Measurements from ENCODE around the gene DNAH6.
"Not testable (repeated sequence)": the region's sequence is repeated elsewhere in the genome, so short reads cannot be mapped to it uniquely, and the experiment has no call there.

The DNAH6 gene

DNA sequence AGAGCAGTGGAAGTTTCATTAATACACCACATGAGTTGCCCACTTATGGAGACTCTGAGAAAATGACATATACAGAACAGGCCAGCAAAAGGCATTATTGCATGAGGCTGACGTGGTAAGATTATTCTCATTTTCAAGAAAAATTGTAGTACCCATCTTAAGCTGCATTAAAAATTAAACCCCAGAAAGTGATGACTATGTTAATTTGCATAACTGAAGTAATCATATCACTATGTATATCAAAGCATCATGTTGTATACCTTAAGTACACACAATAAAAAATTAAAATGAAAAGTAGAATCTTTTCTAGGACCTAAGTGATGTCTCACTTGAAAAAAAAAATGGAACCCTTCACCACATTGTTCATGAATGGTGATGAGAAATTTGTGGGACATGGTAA lies 32.0 kb downstream of the DNAH6 start:
- no peaks in the 10 kb centered on the region for H3K4me1 ChIP-seq (ENCODE audit: insufficient read depth, low read length)
- H3K27ac ChIP-seq (ENCODE audit: low read depth, low read length), result no peak overlapping the region
- H3K27me3 ChIP-seq (ENCODE audit: insufficient read depth, low read length), result no peaks in the 10 kb centered on the region
- H3K36me3 ChIP-seq (ENCODE audit: insufficient read depth, low read length), result no peaks in the 10 kb centered on the region
- H3K4me3 ChIP-seq (ENCODE audit: low read length), result no peak overlapping the region
- no peaks in the 10 kb centered on the region for H3K9me3 ChIP-seq (ENCODE audit: insufficient read depth, low read depth, low read length)
- H3K9ac ChIP-seq (ENCODE audit: low read depth, low read length), result no peak overlapping the region
- 93% methylated on average over 1 of the region's 1 CpG for WGBS

DNA sequence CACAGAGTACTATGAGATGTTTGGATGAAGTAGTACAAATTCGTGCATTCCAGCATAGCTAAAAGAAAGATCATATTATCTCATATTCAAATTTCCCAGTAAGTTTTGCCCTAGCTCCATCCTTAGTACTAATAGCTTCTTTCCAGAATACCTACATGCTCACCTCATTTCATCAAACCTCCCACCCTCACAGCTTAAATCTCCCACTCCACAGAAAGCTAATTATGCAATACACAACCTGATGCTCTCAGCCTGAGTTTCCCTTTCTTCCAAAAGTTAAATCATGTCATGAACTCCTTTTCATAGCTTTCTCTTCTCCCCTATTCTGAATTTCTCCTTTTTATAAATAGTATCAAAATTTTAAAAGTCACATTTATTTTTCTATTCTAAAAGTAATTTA lies 34.6 kb downstream of the DNAH6 start:
- Histone ChIP-seq H3K4me3 (ENCODE audit: low read length) (no peak overlapping the region), H3K36me3 (ENCODE audit: insufficient read depth, low read length) (no peaks in the 10 kb centered on the region), H3K9ac (ENCODE audit: low read depth, low read length) (no peak overlapping the region), H3K27ac (ENCODE audit: low read depth, low read length) (no peak overlapping the region), H3K27me3 (ENCODE audit: insufficient read depth, low read length) (no peaks in the 10 kb centered on the region), H3K4me1 (ENCODE audit: insufficient read depth, low read length) (no peaks in the 10 kb centered on the region), H3K9me3 (ENCODE audit: insufficient read depth, low read depth, low read length) (no peaks in the 10 kb centered on the region)
- 67% methylated on average over 1 of the region's 1 CpG for WGBS

DNA sequence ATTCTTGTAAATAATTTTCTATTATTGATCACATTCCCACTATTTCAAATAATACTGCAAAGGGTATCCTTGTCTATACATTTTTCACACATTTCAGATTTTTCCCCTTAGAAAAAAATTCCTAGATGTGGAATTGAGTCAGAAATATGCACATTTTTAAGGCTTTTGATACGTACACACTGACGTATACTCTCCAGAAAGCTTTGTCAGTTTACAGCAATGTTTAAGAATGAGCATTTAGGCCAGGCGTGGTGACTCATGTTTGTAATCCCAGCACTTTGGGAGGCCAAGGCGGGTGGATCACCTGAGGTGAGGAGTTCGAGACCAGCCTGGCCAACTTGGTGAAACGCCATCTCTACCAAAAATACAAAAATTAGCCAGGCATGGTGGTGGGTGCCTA lies 35.2 kb downstream of the DNAH6 start:
- H3K4me3 ChIP-seq (ENCODE audit: low read length); H3K27ac ChIP-seq (ENCODE audit: low read depth, low read length); H3K9me3 ChIP-seq (ENCODE audit: insufficient read depth, low read depth, low read length); H3K9ac ChIP-seq (ENCODE audit: low read depth, low read length); H3K27me3 ChIP-seq (ENCODE audit: insufficient read depth, low read length); H3K4me1 ChIP-seq (ENCODE audit: insufficient read depth, low read length); H3K36me3 ChIP-seq (ENCODE audit: insufficient read depth, low read length): not testable (repeated sequence)
- 96% methylated on average over 6 of the region's 6 CpGs for WGBS

DNA sequence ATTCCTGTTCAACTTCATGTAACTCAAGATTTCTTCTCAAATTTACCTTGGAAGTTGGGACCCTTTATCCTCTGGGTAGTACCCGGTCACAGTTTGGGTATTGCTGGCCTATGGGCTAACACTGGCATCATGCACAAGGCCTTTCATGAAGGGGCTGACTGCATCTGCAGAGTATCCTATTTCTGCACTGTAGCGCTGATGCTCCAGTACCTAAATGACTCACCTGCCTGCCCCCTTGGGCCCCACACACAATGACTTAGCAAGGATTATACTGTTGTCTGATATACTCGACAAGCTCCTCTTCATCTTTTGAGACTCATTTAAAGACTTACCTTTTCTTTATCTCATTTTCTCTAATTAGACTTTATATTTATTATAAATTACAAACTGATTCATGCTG lies 39.9 kb downstream of the DNAH6 start:
- whole genome bisulfite sequencing, result 89% methylated on average over 3 of the region's 3 CpGs
- Histone ChIP-seq H3K4me3 (ENCODE audit: low read length) (no peak overlapping the region), H3K27me3 (ENCODE audit: insufficient read depth, low read length) (no peaks in the 10 kb centered on the region), H3K9ac (ENCODE audit: low read depth, low read length) (no peak overlapping the region), H3K4me1 (ENCODE audit: insufficient read depth, low read length) (no peaks in the 10 kb centered on the region), H3K27ac (ENCODE audit: low read depth, low read length) (no peak overlapping the region), H3K9me3 (ENCODE audit: insufficient read depth, low read depth, low read length) (peaks cover 14% of the 10 kb centered on the region), H3K36me3 (ENCODE audit: insufficient read depth, low read length) (no peaks in the 10 kb centered on the region)

DNA sequence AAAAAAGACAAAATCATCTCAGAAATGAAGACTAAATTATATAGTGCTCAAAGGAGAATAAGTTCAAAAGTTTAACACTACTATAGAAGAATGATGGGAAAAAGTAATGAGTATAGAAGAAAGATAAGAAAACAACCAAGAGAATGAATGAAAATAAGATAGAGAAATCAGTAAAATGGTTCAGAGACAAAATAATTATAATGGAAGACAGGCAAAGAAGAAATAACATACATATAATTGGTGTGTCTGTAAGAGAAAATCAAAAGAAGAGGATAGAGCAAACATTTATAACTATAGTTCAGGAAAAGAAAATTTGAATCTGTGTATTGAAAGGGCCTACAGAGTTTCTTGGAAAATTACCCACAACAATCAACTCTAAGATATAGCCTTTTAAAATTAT lies 43.5 kb downstream of the DNAH6 start:
- Histone ChIP-seq H3K27me3 (ENCODE audit: insufficient read depth, low read length) (no peaks in the 10 kb centered on the region), H3K27ac (ENCODE audit: low read depth, low read length) (no peak overlapping the region), H3K9ac (ENCODE audit: low read depth, low read length) (no peak overlapping the region), H3K4me1 (ENCODE audit: insufficient read depth, low read length) (no peaks in the 10 kb centered on the region), H3K9me3 (ENCODE audit: insufficient read depth, low read depth, low read length) (peaks cover 14% of the 10 kb centered on the region), H3K36me3 (ENCODE audit: insufficient read depth, low read length) (no peaks in the 10 kb centered on the region), H3K4me3 (ENCODE audit: low read length) (no peak overlapping the region)

DNA sequence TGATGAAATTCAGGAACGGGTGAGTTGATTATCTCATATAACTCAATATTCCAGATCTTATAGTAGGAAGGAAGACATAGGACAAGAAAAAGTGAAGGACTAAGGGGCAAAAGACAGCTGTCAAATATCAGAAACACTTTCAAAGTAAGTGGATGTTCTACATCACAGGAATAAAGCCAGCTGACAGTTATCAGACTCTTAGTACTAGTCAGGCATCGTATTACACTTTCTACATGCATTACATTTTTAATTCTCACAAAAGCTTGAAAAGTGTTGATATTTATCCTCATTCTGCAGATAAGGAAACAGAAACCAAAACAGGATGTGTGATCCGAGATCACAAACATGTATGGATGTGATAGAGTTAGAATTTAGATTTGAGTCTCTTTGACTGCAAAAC lies 63.4 kb downstream of the DNAH6 start:
- Histone ChIP-seq H3K27me3 (ENCODE audit: insufficient read depth, low read length) (no peaks in the 10 kb centered on the region), H3K9me3 (ENCODE audit: insufficient read depth, low read depth, low read length) (no peaks in the 10 kb centered on the region), H3K9ac (ENCODE audit: low read depth, low read length) (no peak overlapping the region), H3K27ac (ENCODE audit: low read depth, low read length) (no peak overlapping the region), H3K4me3 (ENCODE audit: low read length) (no peak overlapping the region), H3K36me3 (ENCODE audit: insufficient read depth, low read length) (no peaks in the 10 kb centered on the region), H3K4me1 (ENCODE audit: insufficient read depth, low read length) (no peaks in the 10 kb centered on the region)
- 91% methylated on average over 2 of the region's 3 CpGs for WGBS

DNA sequence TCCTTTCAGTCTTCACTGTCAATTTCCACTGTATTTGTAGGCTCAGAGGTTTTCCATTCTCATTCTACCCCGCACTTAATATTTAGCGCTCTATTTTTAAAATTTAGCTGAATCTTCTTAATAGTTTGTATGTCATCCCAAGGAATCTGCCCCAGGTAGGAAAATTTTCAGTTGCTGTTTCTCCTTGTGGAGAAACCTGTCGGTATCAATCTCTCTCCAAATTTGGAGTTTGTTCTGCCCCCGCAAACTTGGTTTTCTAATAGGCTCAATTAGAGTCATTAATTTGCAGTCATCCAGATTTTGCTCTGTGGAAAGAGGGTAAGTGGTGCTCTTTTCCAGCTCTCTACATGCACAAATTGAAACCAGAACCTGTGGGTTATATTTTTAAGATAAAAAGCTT lies 87.6 kb downstream of the DNAH6 start:
- H3K4me3 ChIP-seq (ENCODE audit: low read length), result no peak overlapping the region
- H3K27me3 ChIP-seq (ENCODE audit: insufficient read depth, low read length), result no peaks in the 10 kb centered on the region
- H3K9me3 ChIP-seq (ENCODE audit: insufficient read depth, low read depth, low read length), result peaks cover 7% of the 10 kb centered on the region; the same call in 1 of the 2 replicates
- 98% methylated on average over 4 of the region's 4 CpGs for WGBS
- no peak overlapping the region for H3K27ac ChIP-seq (ENCODE audit: low read depth, low read length)
- no peak overlapping the region for H3K9ac ChIP-seq (ENCODE audit: low read depth, low read length)
- H3K4me1 ChIP-seq (ENCODE audit: insufficient read depth, low read length), result no peaks in the 10 kb centered on the region
- H3K36me3 ChIP-seq (ENCODE audit: insufficient read depth, low read length), result no peaks in the 10 kb centered on the region

DNA sequence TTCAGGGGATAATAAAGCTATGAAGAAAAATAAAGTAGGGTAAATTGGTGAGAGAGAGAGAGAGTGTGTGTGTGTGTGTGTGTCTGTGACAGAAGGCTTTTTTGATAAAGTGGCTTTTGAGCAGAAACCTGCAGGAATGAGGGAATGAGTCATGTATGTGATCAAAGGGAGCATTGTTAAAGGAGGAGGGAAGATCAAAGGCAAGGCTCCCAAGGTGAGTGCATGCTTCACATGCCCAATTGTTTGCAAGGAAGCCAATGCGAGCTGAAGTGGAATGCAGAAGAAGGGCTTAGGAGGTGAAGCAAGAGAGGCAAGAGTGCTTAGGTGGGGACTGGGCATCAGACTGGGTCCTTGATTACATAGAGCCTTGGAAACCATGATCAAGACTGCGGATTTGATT lies 96.8 kb downstream of the DNAH6 start:
- Histone ChIP-seq H3K27me3 (ENCODE audit: insufficient read depth, low read length) (no peaks in the 10 kb centered on the region), H3K9ac (ENCODE audit: low read depth, low read length) (no peak overlapping the region), H3K4me3 (ENCODE audit: low read length) (no peak overlapping the region), H3K27ac (ENCODE audit: low read depth, low read length) (no peak overlapping the region), H3K4me1 (ENCODE audit: insufficient read depth, low read length) (no peaks in the 10 kb centered on the region), H3K36me3 (ENCODE audit: insufficient read depth, low read length) (no peaks in the 10 kb centered on the region), H3K9me3 (ENCODE audit: insufficient read depth, low read depth, low read length) (peaks cover 9% of the 10 kb centered on the region; the same call in 1 of the 2 replicates)
- 68% methylated on average over 2 of the region's 2 CpGs for WGBS

DNA sequence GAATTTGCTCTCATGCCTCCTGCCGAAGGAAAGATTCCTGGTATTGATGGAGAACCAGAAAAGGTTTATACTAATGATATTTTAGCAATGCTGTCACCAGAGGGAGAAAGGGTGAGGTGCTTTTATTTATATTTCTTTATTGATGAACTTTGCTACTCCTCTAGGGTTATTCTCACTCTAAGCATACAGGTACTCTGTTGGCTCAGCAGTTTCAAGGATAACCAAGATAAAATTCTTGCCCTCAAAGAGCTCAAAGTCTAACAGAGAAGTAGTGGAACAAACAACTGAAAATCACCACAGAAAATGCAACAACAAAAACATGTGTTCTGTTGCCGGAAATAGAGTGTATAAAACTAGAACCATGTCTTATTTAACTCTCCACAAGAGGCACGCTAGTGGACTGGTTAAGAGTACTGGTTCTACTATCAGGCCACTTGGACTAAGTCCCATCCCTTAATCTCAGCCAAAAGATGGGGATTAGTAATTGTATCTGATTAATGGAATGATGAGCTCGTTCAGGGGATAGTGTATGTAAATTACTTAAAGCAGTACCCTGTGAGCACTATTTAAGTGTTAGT lies 103.6 kb downstream of the DNAH6 start:
- Histone ChIP-seq H3K4me3 (ENCODE audit: low read length) (no peak overlapping the region), H3K4me1 (ENCODE audit: insufficient read depth, low read length) (no peaks in the 10 kb centered on the region), H3K27me3 (ENCODE audit: insufficient read depth, low read length) (no peaks in the 10 kb centered on the region), H3K9me3 (ENCODE audit: insufficient read depth, low read depth, low read length) (no peaks in the 10 kb centered on the region), H3K36me3 (ENCODE audit: insufficient read depth, low read length) (no peaks in the 10 kb centered on the region), H3K27ac (ENCODE audit: low read depth, low read length) (no peak overlapping the region), H3K9ac (ENCODE audit: low read depth, low read length) (no peak overlapping the region)
- 97% methylated on average over 4 of the region's 4 CpGs for WGBS

DNA sequence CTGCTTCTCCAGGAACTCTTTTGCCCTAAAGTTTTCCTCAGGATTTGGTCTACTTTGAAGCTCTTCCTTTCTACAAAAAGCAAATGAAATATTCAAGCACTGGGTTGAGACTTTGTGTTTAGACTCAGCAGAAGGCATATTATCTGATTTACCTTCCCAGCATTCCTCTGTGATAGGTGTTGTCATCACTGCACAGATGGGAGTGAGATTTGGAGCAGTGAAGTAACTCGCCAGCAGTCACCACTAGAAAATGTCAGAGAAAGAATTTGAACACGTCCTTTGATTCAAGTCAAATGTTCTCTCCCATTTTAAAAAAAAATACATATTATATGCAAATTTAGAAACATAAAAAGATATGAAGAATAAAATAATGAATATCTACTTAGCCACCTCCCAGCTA lies 112.2 kb downstream of the DNAH6 start:
- WGBS, result 100% methylated on average over 1 of the region's 2 CpGs
- no peaks in the 10 kb centered on the region for H3K27me3 ChIP-seq (ENCODE audit: insufficient read depth, low read length)

DNA sequence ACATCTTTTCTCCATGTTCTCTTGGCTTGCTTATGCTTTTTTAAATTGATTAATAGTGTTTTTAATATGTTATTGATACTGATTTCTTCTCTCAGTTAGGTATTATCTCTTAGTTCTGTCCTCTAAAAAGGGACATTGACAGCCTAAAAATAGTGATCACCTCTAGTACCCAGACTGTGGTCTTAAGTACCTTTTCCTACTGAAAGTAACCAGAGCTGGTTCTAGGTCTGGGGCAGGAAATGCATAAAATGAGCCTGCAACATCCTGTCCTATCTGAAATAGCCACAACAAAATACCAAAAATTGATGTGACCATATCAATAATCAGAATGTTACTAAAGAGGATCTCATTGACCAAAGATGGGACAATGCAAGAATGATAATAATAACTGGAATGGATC lies 113.3 kb downstream of the DNAH6 start:
- Histone ChIP-seq H3K4me3 (ENCODE audit: low read length) (no peak overlapping the region), H3K27me3 (ENCODE audit: insufficient read depth, low read length) (no peaks in the 10 kb centered on the region), H3K27ac (ENCODE audit: low read depth, low read length) (no peak overlapping the region), H3K4me1 (ENCODE audit: insufficient read depth, low read length) (no peaks in the 10 kb centered on the region), H3K9ac (ENCODE audit: low read depth, low read length) (no peak overlapping the region), H3K9me3 (ENCODE audit: insufficient read depth, low read depth, low read length) (no peaks in the 10 kb centered on the region), H3K36me3 (ENCODE audit: insufficient read depth, low read length) (no peaks in the 10 kb centered on the region)

More for the DNA sequence above, 112.2 kb downstream of the DNAH6 start:
- H3K36me3 ChIP-seq (ENCODE audit: insufficient read depth, low read length), result no peaks in the 10 kb centered on the region
- no peak overlapping the region for H3K4me3 ChIP-seq (ENCODE audit: low read length)
- no peaks in the 10 kb centered on the region for H3K9me3 ChIP-seq (ENCODE audit: insufficient read depth, low read depth, low read length)
- no peak overlapping the region for H3K27ac ChIP-seq (ENCODE audit: low read depth, low read length)
- H3K9ac ChIP-seq (ENCODE audit: low read depth, low read length), result no peak overlapping the region
- no peaks in the 10 kb centered on the region for H3K4me1 ChIP-seq (ENCODE audit: insufficient read depth, low read length)

DNA sequence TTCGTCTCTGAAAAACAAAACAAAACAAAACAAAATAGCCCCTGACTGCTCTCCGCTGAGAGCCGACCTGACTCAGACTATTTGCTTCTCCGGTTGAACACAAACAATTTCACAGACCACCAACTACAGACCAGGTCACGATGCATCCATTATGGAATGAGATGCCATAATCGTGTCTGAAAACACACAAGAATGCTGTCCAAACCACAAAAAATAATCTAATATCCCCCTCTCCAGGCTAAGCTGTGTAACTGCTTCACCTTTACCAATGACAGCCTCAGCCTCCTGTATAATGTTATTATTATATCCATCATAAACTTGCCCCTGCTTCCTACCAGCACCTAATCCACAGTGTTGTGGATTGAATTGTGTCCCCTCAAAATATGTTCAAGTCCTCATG lies 114.7 kb downstream of the DNAH6 start:
- H3K4me3 ChIP-seq (ENCODE audit: low read length), result no peak overlapping the region
- H3K27me3 ChIP-seq (ENCODE audit: insufficient read depth, low read length), result no peaks in the 10 kb centered on the region
- no peaks in the 10 kb centered on the region for H3K36me3 ChIP-seq (ENCODE audit: insufficient read depth, low read length)
- no peaks in the 10 kb centered on the region for H3K4me1 ChIP-seq (ENCODE audit: insufficient read depth, low read length)
- WGBS, result 66% methylated on average over 6 of the region's 6 CpGs
- no peaks in the 10 kb centered on the region for H3K9me3 ChIP-seq (ENCODE audit: insufficient read depth, low read depth, low read length)
- H3K9ac ChIP-seq (ENCODE audit: low read depth, low read length), result no peak overlapping the region
- H3K27ac ChIP-seq (ENCODE audit: low read depth, low read length), result no peak overlapping the region

Data from HUES64 (cell line).